Thyroid gland (tissue), 4 donors: ENCODE results near the gene CBX1. TPM values are rescaled to one million over a fixed set of nuclear protein-coding genes. Genes with fewer than 3 reads are reported as not detected.

Experiments
- DNase-seq, 2 donors: peaks; one replicate each; pipeline ENCODE4 v3.0.0-alpha.2; 2019
- H3K27ac ChIP-seq, 3 donors: fragments of 200-600 bp; sonication (generic); 1 replicate in 2 of 3; 2 replicates in 1 of 3; pipeline ENCODE4 v1.5.1; 2016 to 2019; ENCODE audit warnings: mild to moderate bottlenecking in 1 of 3, moderate library complexity in 1 of 3
- H3K27me3 ChIP-seq: fragments of 200-600 bp; sonication (generic); one replicate; pipeline ENCODE4 v1.5.1; 2019
- H3K36me3 ChIP-seq, 2 donors: fragments of 200-600 bp; sonication (generic); one replicate each; pipeline ENCODE4 v1.5.1; 2016 to 2019
- H3K4me1 ChIP-seq, 2 donors: fragments of 200-600 bp; sonication (generic); one replicate each; pipeline ENCODE4 v1.5.1; 2017 to 2019
- H3K4me3 ChIP-seq, 3 donors: fragments of 200-600 bp; sonication (generic); replicated peaks in 1 of 3; 1 replicate in 2 of 3; 2 replicates in 1 of 3; pipeline ENCODE4 v1.5.1; 2016; ENCODE audit warnings: mild to moderate bottlenecking in 1 of 3
- H3K9me3 ChIP-seq: fragments of 200-600 bp; sonication (generic); one replicate; pipeline ENCODE4 v1.5.1; 2017
- POLR2A ChIP-seq, 2 donors: fragments of 450-650 bp; IDR thresholded peaks; one replicate each; pipeline ENCODE4 v1.6.1; 2017; ENCODE audit warnings: antibody characterized with exemption in 2 of 2, mild to moderate bottlenecking in 2 of 2, moderate library complexity in 1 of 2
- WGBS, 2 donors: methylation state at CpG; one replicate each; pipeline ENCODE4 v1.1.5; 2017; 5-methylcytosine and 5-hydroxymethylcytosine counted together
- intact Hi-C: fragments of 100-400 bp; cut with DNase I; formaldehyde crosslinking; loops from one replicate; pipeline ENCODE4 v1.15.1; 2023
- total RNA-seq, 4 donors: library from RNA; depleted of rRNA; stranded (reverse); fragments of >200 nt; gene quantifications; one replicate each; pipeline ENCODE4 v1.2.3, GENCODE V29; 2016
- TF ChIP-seq, protein P1 (sequence below), 6 experiments: fragments of 200-600 bp in 3 of 6; fragments of 450-650 bp in 3 of 6; sonication (generic) in 3 of 6; IDR thresholded peaks; one replicate each; pipeline ENCODE4 v1.5.1; 2016 to 2019; ENCODE audit warnings: antibody characterized with exemption in 6 of 6, mild to moderate bottlenecking in 2 of 6, inconsistent platforms in 1 of 6, moderate library complexity in 1 of 6

CBX1 gene
- total RNA-seq, 4 donors from 2014 or later, result 33.0 to 49.1 (median 38.2) TPM

DNA sequence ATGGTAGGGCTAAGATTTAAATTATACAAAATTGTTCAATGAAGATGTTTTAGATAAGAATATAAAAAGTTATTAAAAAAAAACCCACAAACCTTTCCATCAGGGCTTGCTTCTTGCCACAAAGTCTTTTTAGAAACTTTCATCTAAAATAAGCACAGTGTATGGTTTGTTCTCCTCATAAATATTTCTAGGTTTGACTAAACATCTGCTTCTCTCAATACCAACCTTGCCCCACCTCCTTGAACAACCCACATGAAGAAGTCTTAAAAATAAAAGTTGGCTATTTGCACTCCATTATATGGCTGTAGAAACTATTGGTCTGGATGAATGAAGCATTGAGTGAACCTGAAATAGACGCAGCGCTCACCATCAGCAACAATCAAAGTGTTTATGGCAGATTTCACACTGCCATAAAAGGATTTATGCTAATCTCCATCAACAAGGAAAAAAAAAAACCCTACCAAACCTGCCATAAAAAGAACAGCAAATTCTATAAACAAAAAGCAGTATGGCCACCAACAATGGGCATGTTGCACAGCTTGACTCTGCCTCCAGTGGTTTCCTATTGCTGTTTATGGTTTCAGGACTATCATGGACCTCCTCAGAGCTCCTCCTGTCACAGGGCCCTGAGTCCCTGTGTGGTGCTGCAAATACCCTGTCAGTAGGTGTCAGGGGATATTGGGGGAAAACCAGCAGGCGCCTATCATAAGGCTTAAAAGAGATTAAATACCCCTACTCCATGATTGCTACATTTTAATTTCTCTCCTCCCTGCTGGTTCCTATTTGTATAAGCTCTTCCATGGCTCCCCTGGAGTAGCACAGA is 43.9 kb upstream of the CBX1 start:
- intact Hi-C loops, result no loop called here
- no peaks in the 10 kb centered on the region for H3K9me3 ChIP-seq
- TF ChIP-seq, protein P1, sequence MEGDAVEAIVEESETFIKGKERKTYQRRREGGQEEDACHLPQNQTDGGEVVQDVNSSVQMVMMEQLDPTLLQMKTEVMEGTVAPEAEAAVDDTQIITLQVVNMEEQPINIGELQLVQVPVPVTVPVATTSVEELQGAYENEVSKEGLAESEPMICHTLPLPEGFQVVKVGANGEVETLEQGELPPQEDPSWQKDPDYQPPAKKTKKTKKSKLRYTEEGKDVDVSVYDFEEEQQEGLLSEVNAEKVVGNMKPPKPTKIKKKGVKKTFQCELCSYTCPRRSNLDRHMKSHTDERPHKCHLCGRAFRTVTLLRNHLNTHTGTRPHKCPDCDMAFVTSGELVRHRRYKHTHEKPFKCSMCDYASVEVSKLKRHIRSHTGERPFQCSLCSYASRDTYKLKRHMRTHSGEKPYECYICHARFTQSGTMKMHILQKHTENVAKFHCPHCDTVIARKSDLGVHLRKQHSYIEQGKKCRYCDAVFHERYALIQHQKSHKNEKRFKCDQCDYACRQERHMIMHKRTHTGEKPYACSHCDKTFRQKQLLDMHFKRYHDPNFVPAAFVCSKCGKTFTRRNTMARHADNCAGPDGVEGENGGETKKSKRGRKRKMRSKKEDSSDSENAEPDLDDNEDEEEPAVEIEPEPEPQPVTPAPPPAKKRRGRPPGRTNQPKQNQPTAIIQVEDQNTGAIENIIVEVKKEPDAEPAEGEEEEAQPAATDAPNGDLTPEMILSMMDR (IDR thresholded peaks at IDR 0.05), result no peak
- no peak for TF ChIP-seq POLR2A (IDR thresholded peaks at IDR 0.05)
- no peak overlapping the region for H3K4me3 ChIP-seq
- no peaks in the 10 kb centered on the region for H3K27me3 ChIP-seq
- DNase-seq, result no peak
- H3K36me3 ChIP-seq, result no peaks in the 10 kb centered on the region
- H3K4me1 ChIP-seq, result no peaks in the 10 kb centered on the region
- no peak overlapping the region for H3K27ac ChIP-seq
- WGBS, 2 donors, result 97 to 98% methylated on average over 3 of the region's 3 CpGs

DNA sequence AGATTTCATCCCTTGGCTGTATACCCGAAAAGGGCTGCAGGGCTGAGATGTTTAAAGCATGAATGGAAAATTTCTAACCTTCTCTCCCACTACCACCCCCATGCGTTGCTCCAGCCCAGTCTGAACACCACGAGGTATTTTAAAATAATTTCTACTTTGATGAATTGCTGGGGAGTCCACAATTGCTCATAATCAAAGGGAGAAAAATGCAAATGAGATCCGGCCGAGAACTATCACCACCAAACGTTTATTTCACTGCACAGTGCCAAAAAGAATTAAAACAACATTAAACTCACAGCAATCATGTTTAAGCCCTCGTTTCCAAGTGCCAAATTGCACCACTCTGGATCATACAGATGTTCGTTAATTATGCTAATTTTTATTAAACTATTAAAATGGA is 43.0 kb upstream of the CBX1 start:
- no peak for TF ChIP-seq POLR2A (IDR thresholded peaks at IDR 0.05)

DNA sequence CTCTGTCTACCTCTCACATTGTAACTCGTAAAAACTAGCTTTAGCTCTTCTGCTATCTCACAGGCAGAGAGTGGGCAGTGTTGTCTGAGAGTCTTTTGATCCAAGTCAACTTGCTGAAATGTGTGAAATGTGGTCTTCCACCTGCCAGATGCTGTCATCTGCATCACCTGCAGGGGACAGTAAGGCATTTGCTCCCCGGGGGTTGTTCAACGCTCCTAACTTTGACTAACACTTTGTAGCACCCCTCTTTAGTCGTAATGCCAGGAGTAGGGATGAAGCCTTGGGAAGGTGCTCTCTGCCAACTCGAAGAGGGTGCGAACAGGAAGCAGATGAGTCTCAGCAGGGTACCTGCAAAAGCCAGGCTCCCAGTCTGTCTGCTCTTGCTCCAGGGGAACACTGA is 42.4 kb upstream of the CBX1 start:
- no peaks in the 10 kb centered on the region for H3K9me3 ChIP-seq
- H3K27me3 ChIP-seq, result no peaks in the 10 kb centered on the region
- no peak for TF ChIP-seq POLR2A (IDR thresholded peaks at IDR 0.05)
- TF ChIP-seq, protein P1 (IDR thresholded peaks at IDR 0.05), result no peak
- H3K4me1 ChIP-seq, result no peaks in the 10 kb centered on the region
- DNase-seq, result no peak
- no peak overlapping the region for H3K27ac ChIP-seq
- no peak overlapping the region for H3K4me3 ChIP-seq
- intact Hi-C loops, result no loop called here
- H3K36me3 ChIP-seq, result no peaks in the 10 kb centered on the region
- 47 to 56% methylated on average over 6 of the region's 6 CpGs for WGBS, 2 donors

More for the DNA sequence above, 43.0 kb upstream of the CBX1 start:
- H3K27me3 ChIP-seq, result no peaks in the 10 kb centered on the region
- intact Hi-C loops, result no loop called here
- H3K4me3 ChIP-seq, result no peak overlapping the region
- DNase-seq, result no peak
- no peaks in the 10 kb centered on the region for H3K4me1 ChIP-seq
- no peak overlapping the region for H3K27ac ChIP-seq
- no peaks in the 10 kb centered on the region for H3K9me3 ChIP-seq
- H3K36me3 ChIP-seq, result no peaks in the 10 kb centered on the region
- WGBS, 2 donors, result 64 to 73% methylated on average over 8 of the region's 8 CpGs

DNA sequence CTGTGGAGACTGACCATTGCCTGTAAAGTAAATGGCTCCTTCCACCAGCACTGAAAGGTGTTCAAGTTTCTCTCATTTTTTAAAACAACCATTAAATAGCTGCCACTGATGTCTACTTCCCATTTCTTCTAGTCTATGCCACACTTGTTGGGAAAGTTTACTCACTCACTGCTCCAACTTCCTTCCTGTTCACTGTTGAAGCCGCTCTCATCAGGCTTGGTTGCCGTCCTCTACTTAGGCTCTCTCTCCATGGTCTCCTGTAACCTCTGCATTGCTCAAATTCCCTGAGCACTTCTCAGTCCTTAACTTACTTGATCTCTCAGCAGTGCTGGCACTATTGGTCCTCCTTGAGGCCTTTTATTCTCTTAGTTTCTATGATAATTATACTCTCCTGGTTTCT is 38.7 kb upstream of the CBX1 start:
- H3K36me3 ChIP-seq, result no peaks in the 10 kb centered on the region
- TF ChIP-seq, protein P1 (IDR thresholded peaks at IDR 0.05), result no peak
- no peak for TF ChIP-seq POLR2A (IDR thresholded peaks at IDR 0.05)
- intact Hi-C loops, result no loop called here
- H3K4me3 ChIP-seq, result no peak overlapping the region
- no peak overlapping the region for H3K27ac ChIP-seq
- DNase-seq, result no peak
- no peaks in the 10 kb centered on the region for H3K27me3 ChIP-seq
- 55 to 58% methylated on average over 2 of the region's 2 CpGs for WGBS, 2 donors
- no peaks in the 10 kb centered on the region for H3K4me1 ChIP-seq
- H3K9me3 ChIP-seq, result no peaks in the 10 kb centered on the region

DNA sequence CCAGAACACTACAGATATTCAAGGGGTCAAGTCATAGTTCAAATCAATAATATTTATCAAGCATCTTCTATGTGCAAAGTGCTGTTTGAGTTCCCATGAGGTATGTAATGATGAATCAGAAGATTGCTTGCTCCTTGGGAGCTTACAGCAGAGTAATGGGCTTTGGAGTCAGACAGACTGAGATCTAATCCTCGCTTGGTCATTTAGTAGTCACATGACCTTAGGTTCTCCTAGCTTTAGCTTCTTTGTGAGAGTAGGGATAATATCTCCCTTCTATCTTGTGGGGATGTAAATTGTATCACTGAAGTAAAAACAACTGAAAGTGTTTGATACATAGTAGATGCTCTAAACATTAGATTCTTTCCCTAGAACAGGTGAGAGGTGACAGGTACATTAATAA is 36.4 kb upstream of the CBX1 start:
- intact Hi-C loops, result no loop called here
- no peaks in the 10 kb centered on the region for H3K27me3 ChIP-seq
- no peak overlapping the region for H3K4me3 ChIP-seq
- 79 to 84% methylated on average over 1 of the region's 1 CpG for WGBS, 2 donors
- H3K4me1 ChIP-seq, result no peaks in the 10 kb centered on the region
- no peak for DNase-seq
- no peak for TF ChIP-seq POLR2A (IDR thresholded peaks at IDR 0.05)
- TF ChIP-seq, protein P1 (IDR thresholded peaks at IDR 0.05), result no peak
- H3K36me3 ChIP-seq, result no peaks in the 10 kb centered on the region
- no peaks in the 10 kb centered on the region for H3K9me3 ChIP-seq
- H3K27ac ChIP-seq, result no peak overlapping the region
